ENCODE measurements around the gene TCIRG1. TPM values are rescaled to one million over a fixed set of nuclear protein-coding genes. Genes with fewer than 3 reads are reported as not detected.

TCIRG1 gene
- total and polyA plus RNA-seq, 12 donors = 28.4 to 1,150 (median 258) TPM

DNA sequence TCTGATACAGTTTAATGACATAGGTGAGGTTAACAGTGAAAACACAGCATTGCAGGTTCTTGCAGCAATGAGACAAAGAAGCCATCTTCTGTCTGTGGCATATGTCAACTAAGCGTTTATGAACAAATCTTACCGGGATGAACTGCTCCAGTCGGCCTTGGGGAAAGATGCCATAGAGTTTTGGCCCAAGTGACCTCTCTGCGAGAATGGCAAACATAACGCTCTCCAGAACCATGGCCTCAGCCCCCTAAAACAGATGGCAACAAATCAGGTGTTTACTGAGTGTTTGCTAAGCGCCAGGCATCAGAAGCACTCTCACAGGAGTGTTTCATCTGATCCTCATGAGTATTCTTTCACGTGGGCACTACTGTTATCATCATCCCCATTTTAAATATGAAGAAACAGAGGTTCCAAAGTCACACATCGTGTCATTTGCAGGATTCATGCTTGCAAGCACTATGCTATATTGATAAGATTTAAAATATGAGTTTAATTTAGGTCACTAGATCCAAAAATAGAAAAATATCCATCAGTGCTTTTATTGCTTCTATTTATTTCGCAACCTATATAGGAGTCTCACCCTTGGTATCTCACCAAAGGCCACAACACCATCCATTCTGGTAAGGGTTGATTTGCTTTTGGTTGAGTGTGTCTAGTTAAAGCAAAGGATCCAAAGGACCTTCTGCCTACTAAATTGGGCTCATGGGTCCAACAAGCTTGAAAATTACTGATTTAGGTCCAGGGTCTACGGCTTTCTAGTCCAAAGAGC is 35.9 kb downstream of the TCIRG1 start:
- intact Hi-C loops (cut with DNase I) = no loop called here
- no peak for TF ChIP-seq POLR2A (IDR thresholded peaks at IDR 0.05)
- TF ChIP-seq, protein P1, sequence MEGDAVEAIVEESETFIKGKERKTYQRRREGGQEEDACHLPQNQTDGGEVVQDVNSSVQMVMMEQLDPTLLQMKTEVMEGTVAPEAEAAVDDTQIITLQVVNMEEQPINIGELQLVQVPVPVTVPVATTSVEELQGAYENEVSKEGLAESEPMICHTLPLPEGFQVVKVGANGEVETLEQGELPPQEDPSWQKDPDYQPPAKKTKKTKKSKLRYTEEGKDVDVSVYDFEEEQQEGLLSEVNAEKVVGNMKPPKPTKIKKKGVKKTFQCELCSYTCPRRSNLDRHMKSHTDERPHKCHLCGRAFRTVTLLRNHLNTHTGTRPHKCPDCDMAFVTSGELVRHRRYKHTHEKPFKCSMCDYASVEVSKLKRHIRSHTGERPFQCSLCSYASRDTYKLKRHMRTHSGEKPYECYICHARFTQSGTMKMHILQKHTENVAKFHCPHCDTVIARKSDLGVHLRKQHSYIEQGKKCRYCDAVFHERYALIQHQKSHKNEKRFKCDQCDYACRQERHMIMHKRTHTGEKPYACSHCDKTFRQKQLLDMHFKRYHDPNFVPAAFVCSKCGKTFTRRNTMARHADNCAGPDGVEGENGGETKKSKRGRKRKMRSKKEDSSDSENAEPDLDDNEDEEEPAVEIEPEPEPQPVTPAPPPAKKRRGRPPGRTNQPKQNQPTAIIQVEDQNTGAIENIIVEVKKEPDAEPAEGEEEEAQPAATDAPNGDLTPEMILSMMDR (IDR thresholded peaks at IDR 0.05) = no peak
- H3K4me3 ChIP-seq = no peak overlapping the region
- H3K27ac ChIP-seq = no peak overlapping the region
- WGBS, 4 donors = 59 to 67% (median 63%) methylated on average over 9 to 10 of the region's 10 CpGs
- peak in 1 of 7 donors; percentile 52 for DNase-seq
- H3K27me3 ChIP-seq = no peaks in the 10 kb centered on the region
- peaks cover 6 to 9% of the 10 kb centered on the region in 2 donors for H3K4me1 ChIP-seq (replicated peaks in 1 of 2)
- peaks cover 0 to 30% of the 10 kb centered on the region in 2 donors for H3K36me3 ChIP-seq (replicated peaks in 1 of 2)
- no peaks in the 10 kb centered on the region for H3K9me3 ChIP-seq (replicated peaks in 1 of 3)

DNA sequence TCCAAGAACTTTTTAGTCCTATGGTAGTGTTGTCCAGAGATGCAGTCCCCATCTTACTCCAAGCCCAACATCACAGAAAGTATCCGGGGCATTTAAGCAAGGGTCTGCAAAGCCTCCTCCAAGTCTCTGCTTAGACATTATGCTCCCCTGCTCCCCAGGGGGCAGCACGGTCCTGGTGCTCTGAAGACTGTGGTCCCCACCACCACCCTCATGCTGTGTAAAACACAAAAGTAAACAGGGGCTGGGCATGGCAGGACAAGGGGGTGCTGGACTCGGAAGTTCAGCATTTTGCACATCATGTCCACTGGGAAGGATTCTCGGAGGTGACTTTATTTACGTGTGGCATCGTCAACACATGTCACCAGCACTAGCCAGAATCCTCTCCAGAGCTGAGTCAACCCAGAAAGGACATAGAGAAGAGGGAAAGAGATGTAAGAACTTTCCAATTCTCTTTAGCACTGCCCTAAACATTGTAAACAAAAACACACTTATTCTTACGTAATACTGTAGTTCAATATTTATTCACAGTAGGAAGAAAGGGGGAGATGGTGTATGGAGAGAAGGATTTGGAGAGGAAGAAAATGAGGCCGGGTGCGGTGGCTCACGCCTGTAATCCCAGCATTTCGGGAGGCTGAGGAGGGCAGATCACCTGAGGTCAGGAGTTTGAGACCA is 37.7 kb downstream of the TCIRG1 start:
- DNase-seq = peak in 1 of 7 donors; percentile 44
- TF ChIP-seq, protein P1 (IDR thresholded peaks at IDR 0.05) = peak in 1 of 6 experiments; percentile 8
- TF ChIP-seq POLR2A (IDR thresholded peaks at IDR 0.05) = no peak
- no peaks in the 10 kb centered on the region for H3K9me3 ChIP-seq (replicated peaks in 1 of 3)
- H3K4me3 ChIP-seq = no peak overlapping the region
- no peak overlapping the region for H3K27ac ChIP-seq
- no peaks in the 10 kb centered on the region for H3K27me3 ChIP-seq
- 88 to 90% (median 88%) methylated on average over 11 of the region's 11 CpGs for WGBS, 4 donors
- peaks cover 0 to 24% of the 10 kb centered on the region in 2 donors for H3K36me3 ChIP-seq (replicated peaks in 1 of 2)
- peaks cover 6 to 9% of the 10 kb centered on the region in 2 donors for H3K4me1 ChIP-seq (replicated peaks in 1 of 2)
- intact Hi-C loops (cut with DNase I) = no loop called here

DNA sequence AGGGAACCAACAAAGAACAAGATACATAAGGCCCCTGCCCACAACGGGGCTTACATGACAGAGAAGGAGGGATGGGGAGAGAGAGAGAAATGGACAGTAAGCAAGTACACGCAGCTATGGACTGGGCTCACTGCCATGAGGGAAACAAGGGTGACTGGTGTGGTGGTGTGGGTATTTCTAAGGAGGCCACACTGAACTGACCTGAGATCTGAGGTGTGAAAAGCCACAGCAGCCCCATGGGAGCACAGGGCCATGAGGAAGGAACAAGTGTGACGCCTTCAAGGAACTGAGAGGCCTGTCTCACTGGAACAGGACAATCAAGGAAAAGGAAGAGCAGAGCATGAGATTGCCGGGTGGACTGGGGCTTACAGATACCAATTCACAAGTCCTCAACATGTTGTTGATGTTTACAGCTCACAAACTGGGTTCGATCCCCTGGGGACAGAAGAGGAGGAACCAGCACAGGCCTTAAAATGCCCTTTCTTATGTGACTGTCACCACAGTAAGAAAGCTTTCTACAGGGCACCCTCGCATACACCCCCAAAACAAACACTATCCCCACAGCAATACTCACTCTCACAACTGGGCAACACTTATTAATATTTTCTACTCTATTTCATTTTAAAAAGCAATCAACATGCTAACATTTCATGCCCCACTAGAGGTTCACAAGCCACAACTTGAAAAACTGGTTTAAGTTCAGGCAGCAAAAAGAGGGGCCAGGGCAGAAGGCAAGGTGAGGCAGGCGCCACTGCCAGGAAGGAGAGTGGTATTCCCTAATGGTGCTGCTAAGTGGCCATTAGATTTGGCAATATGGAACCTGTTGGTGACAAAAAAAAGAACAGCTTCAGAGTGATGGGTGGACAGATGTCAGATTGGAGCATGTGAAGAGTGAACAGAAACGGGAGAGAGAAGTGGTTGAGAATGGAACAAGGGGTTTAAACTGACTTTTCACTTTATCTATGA is 39.1 kb downstream of the TCIRG1 start:
- Histone ChIP-seq H3K27ac (no peak overlapping the region), H3K36me3 (replicated peaks in 1 of 2) (peaks cover 0 to 12% of the 10 kb centered on the region in 2 donors), H3K27me3 (no peaks in the 10 kb centered on the region), H3K9me3 (replicated peaks in 1 of 3) (no peaks in the 10 kb centered on the region), H3K4me1 (replicated peaks in 1 of 2) (peaks cover 6 to 9% of the 10 kb centered on the region in 2 donors), H3K4me3 (no peak overlapping the region)
- intact Hi-C loops (cut with DNase I) = no loop called here
- TF ChIP-seq, protein P1 (IDR thresholded peaks at IDR 0.05) = no peak
- no peak for TF ChIP-seq POLR2A (IDR thresholded peaks at IDR 0.05)
- peak in 2 of 7 donors; percentile 34 to 50 for DNase-seq
- WGBS, 4 donors = 73 to 84% (median 83%) methylated on average over 8 of the region's 8 CpGs

Measured in adrenal gland (tissue), 12 donors.